Activated T-helper 1 cell treated with Interleukin-2 at 50 U/mL for 16 hours (primary cell): ENCODE measurements around the gene BMPR1B.

Experiments used
- DNase-seq: peaks from one replicate; pipeline ENCODE4 v3.0.0-alpha.2; 2020; ENCODE audit warnings: low read depth

Gene BMPR1B

GRCh38 chr4:94757192-94758140, at the start of gene BMPR1B:
BMPR1B (plus strand) TSS chr4:94757955; CDS start chr4:95104425, 346,470 bp downstream.
- DNase-seq: no peak

GRCh38 chr4:94711635-94712034, 46.1 kb upstream of the BMPR1B start:
- DNase-seq: no peak

GRCh38 chr4:94714365-94715160, 43.2 kb upstream of the BMPR1B start:
- DNase-seq: no peak

- DNase-seq: no peak
These were observed 42.0 kb upstream of the BMPR1B start for GRCh38 chr4:94715726-94716125.

- DNase-seq: no peak
These were observed 36.4 kb upstream of the BMPR1B start for GRCh38 chr4:94721310-94721709.

GRCh38 chr4:94722270-94722669, 35.5 kb upstream of the BMPR1B start:
- DNase-seq: no peak

GRCh38 chr4:94722748-94723147, 35.0 kb upstream of the BMPR1B start:
- DNase-seq: no peak

GRCh38 chr4:94724016-94724790, 33.6 kb upstream of the BMPR1B start:
- no peak for DNase-seq

- DNase-seq: no peak
These were observed 31.1 kb upstream of the BMPR1B start for GRCh38 chr4:94726524-94727123.

- DNase-seq: no peak
These were observed 29.5 kb upstream of the BMPR1B start for GRCh38 chr4:94728056-94728766.

- DNase-seq: no peak
These were observed 25.4 kb upstream of the BMPR1B start for GRCh38 chr4:94732358-94732698.

- DNase-seq: no peak
These were observed 18.0 kb upstream of the BMPR1B start for GRCh38 chr4:94739741-94740140.

GRCh38 chr4:94741304-94741703, 16.5 kb upstream of the BMPR1B start:
- no peak for DNase-seq

- DNase-seq: no peak
These were observed 13.9 kb upstream of the BMPR1B start for GRCh38 chr4:94743838-94744237.

GRCh38 chr4:94744850-94745249, 12.9 kb upstream of the BMPR1B start:
- DNase-seq: no peak

GRCh38 chr4:94746746-94747145, 11.0 kb upstream of the BMPR1B start:
- no peak for DNase-seq

- no peak for DNase-seq
These were observed 465 bp downstream of the BMPR1B start for GRCh38 chr4:94758141-94758699.

- DNase-seq: no peak
These were observed 1.1 kb downstream of the BMPR1B start for GRCh38 chr4:94758700-94759399.

GRCh38 chr4:94759767-94760211, 2.0 kb downstream of the BMPR1B start:
- no peak for DNase-seq

- DNase-seq: no peak
These were observed 4.6 kb downstream of the BMPR1B start for GRCh38 chr4:94762326-94762725.
